Hindlimb muscle (tissue), 1 donor: Measurements from ENCODE around the gene IGFBP1. TPM values are rescaled to one million over a fixed set of nuclear protein-coding genes. Genes with fewer than 3 reads are reported as not detected.
"Not testable (repeated sequence)": the region's sequence is repeated elsewhere in the genome, so short reads cannot be mapped to it uniquely, and the experiment has no call there.

Experiments
- DNase-seq: peaks from one replicate; pipeline ENCODE4 v3.0.0-alpha.2; 2013
- polyA plus RNA-seq: library from polyadenylated mRNA; unstranded; fragments of 120-200 nt; gene quantifications from one replicate; pipeline ENCODE4 v1.2.1, GENCODE V29; 2013; ENCODE audit not compliant: insufficient read length

The IGFBP1 gene
- polyA plus RNA-seq, 1 donor: not detected

DNA sequence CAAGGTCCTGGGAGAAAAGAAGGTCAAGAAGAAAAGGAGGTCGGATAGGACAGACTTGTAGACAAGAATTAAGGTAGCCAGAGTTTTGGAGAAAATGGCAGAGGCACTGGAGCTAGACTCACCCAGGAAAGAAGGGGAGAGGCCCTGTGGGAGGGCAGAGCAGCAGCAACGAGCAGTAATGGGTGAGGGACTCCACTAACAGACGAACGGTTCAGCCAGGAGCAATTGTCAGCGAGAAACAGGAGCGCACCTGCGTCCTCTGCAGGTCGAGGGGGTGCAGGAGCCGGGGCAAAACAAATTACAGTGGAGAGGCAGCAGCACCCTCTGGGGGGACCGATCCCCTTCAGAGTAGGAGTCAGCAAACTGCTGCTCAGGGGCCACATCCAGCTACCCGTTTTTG is 51.3 kb downstream of the IGFBP1 start:
- DNase-seq: no peak

DNA sequence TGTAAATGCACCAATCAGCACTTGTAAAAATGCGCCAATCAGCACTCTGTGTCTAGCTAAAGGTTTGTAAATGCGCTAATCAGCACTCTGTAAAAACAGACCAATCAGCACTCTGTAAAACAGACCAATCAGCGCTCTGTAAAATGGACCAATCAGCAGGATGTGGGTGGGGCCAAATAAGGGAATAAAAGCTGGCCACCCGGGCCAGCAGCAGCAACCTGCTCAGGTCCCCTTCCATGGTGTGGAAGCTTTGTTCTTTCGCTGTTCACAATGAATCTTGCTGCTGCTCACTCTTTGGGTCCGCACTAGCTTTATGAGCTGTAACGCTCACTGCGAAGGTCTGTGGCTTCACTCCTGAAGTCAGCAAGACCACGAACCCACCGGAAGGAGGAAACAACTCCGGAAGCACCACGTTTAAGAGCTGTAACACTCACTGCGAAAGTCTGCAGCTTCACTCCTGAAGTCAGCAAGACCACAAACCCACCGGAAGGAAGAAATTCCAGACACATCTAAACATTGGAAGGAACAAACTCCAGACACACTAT is 52.0 kb downstream of the IGFBP1 start:
- DNase-seq: not testable (repeated sequence)

- DNase-seq: no peak
Measured at GRCh38 chr7:45940939-45941338, 52.7 kb downstream of the IGFBP1 start.

Other genes with a start within 250 kb of the IGFBP1 start
- not detected for gene CCDC201, start 15.4 kb upstream of the IGFBP1 start, polyA plus RNA-seq
- 268 TPM for gene IGFBP3, start 32.8 kb downstream of the IGFBP1 start, polyA plus RNA-seq